ENCODE data around the gene MSL3B.

The MSL3B gene

DNA sequence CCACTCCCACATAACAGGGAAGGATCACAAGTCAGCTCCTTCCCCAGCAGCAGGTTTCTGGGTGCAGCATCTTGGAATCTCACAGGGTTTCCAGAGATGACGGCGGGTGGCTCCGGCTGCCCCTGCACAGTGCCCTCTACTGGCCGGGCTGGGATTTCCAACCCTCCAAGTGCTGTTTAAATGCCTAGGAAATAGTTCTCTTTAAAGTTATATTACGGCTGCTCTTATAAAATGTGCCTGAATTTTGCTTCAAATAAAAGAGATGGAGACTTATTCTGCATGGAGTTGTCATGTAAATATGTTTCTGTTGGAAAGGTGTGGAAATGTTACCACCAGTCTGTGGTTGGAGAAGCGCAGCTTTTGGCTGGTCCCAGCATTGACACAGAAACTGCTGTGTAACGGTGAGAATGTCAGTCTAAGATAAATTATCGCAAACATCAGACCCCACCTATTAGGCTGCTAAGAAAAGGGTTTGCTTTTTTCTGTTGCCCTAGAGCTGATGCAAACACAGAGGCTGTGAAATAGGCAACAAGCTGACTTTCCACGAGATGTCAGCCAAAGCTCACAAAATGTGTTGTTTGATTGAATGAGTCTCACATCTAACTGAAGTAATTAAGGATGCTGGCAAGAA, 10.6 kb downstream of the MSL3B start:
- TF ChIP-seq, protein P1, sequence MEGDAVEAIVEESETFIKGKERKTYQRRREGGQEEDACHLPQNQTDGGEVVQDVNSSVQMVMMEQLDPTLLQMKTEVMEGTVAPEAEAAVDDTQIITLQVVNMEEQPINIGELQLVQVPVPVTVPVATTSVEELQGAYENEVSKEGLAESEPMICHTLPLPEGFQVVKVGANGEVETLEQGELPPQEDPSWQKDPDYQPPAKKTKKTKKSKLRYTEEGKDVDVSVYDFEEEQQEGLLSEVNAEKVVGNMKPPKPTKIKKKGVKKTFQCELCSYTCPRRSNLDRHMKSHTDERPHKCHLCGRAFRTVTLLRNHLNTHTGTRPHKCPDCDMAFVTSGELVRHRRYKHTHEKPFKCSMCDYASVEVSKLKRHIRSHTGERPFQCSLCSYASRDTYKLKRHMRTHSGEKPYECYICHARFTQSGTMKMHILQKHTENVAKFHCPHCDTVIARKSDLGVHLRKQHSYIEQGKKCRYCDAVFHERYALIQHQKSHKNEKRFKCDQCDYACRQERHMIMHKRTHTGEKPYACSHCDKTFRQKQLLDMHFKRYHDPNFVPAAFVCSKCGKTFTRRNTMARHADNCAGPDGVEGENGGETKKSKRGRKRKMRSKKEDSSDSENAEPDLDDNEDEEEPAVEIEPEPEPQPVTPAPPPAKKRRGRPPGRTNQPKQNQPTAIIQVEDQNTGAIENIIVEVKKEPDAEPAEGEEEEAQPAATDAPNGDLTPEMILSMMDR (IDR thresholded peaks at IDR 0.05; ENCODE audit: borderline replicate concordance): peak; percentile 55
- H3K27ac ChIP-seq (replicated peaks): no peak overlapping the region

DNA sequence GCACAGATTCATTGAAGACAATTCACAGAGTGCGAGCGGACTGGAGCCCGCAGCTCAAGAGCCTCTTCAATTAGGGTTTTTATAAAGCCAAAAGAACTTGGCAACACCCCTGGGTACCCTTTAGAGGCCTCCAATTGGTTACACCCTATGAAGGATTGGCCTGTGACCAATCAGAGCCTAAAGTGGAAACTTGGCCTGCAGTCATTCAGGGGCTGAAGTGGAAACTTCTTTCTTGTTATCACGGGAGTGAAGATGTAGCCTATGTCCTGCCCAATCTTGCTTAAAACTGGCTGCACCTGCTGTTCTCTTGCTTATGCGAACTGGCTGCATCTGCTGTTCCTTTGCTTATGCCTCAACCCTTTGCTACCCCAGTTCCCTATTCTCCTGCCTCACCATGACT, 12.0 kb downstream of the MSL3B start:
- H3K4me1 ChIP-seq: peaks cover 17% of the 10 kb centered on the region
- intact Hi-C loops (cut with micrococcal nuclease): no loop called here
- no peak overlapping the region for H3K4me3 ChIP-seq
- no peaks in the 10 kb centered on the region for H3K36me3 ChIP-seq
- peaks cover 20% of the 10 kb centered on the region for H3K27me3 ChIP-seq (ENCODE audit: low read depth)
- H3K9me3 ChIP-seq (replicated peaks): no peaks in the 10 kb centered on the region
- no peak overlapping the region for H3K27ac ChIP-seq (replicated peaks)
- no peak for DNase-seq
- TF ChIP-seq, protein P1 (IDR thresholded peaks at IDR 0.05; ENCODE audit: borderline replicate concordance): no peak

More for the DNA sequence above, 10.6 kb downstream of the MSL3B start:
- intact Hi-C loops (cut with micrococcal nuclease): no loop called here
- Histone ChIP-seq H3K9me3 (replicated peaks) (no peaks in the 10 kb centered on the region), H3K4me1 (peaks cover 17% of the 10 kb centered on the region), H3K4me3 (no peak overlapping the region), H3K36me3 (no peaks in the 10 kb centered on the region), H3K27me3 (ENCODE audit: low read depth) (peaks cover 6% of the 10 kb centered on the region)
- no peak for DNase-seq

DNA sequence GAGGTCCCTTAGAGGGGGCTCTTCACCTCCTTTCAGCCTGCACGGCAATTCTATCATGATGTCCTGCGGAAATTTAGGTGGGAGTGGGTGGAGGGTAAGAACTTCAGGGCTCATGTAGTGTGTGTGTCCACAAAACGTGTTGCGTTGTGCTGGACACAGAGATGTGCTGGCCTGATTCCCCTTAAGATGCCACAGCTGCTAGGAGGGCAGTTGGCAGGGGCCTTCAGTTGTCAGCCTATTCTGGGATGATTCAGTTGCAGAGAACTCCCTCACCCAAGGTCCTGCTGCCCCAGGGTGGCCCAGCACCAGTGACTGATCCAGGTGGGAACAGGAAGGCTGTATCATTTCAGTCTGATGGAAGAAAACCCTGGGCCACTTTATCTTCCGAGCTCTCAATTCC, 12.8 kb downstream of the MSL3B start:
- DNase-seq: no peak
- Histone ChIP-seq H3K9me3 (replicated peaks) (no peaks in the 10 kb centered on the region), H3K27ac (replicated peaks) (no peak overlapping the region), H3K36me3 (no peaks in the 10 kb centered on the region), H3K4me3 (no peak overlapping the region), H3K4me1 (peaks cover 17% of the 10 kb centered on the region), H3K27me3 (ENCODE audit: low read depth) (peaks cover 28% of the 10 kb centered on the region)
- TF ChIP-seq, protein P1 (IDR thresholded peaks at IDR 0.05; ENCODE audit: borderline replicate concordance): no peak
- intact Hi-C loops (cut with micrococcal nuclease): no loop called here

DNA sequence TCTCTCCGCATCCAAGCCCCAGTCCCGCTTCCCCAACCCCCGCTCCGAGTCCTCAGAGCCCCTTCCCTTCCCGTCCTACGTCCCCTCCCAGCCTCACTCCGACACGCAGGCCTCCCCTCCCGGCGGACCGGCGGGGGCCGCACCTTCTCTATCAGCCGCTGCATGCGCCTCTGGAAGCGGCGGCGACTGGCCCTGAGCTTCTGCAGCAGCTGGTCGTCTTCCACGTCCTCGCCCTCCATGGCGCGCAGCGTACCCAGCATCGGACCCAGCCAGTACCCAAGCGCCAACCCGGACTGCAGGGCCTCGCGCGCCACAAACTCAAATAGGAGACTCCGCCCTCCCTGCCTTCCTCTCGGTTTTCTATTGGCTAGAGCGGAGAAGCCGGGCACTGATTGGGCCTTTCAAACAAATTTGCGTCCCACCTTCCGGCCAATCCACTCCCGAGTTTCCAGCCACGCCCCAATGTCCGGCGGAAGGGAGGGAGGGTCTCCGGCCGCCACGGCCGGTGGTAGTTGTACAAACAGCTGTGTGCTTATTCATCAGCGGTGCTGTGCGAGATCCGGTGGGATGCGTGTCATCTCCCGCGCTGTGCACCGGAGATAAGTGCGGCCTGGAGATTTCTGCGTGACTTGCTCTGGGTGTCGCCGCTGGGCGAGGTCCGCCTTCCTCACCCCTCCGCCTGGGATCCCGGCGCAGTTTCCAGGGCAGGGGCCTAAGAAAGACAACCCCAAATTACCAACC, 13.8 kb downstream of the MSL3B start, which contains the start of gene HJURP:
TSS of gene HJURP (minus strand) at position 295 of the 741 bp plus-strand sequence. CDS start at position 260, 35 bp downstream.
- intact Hi-C loops (cut with micrococcal nuclease): no loop called here
- peak within 1 kb of the TSS; percentile 63 for H3K27ac ChIP-seq (replicated peaks)
- peaks cover 17% of the 10 kb centered on the region for H3K4me1 ChIP-seq
- TF ChIP-seq, protein P1 (IDR thresholded peaks at IDR 0.05; ENCODE audit: borderline replicate concordance): no peak
- H3K27me3 ChIP-seq (ENCODE audit: low read depth): peaks cover 28% of the 10 kb centered on the region
- H3K4me3 ChIP-seq: peak within 1 kb of the TSS; percentile 77
- H3K9me3 ChIP-seq (replicated peaks): no peaks in the 10 kb centered on the region
- peak; percentile 90 for DNase-seq
- H3K36me3 ChIP-seq: no peaks in the 10 kb centered on the region

DNA sequence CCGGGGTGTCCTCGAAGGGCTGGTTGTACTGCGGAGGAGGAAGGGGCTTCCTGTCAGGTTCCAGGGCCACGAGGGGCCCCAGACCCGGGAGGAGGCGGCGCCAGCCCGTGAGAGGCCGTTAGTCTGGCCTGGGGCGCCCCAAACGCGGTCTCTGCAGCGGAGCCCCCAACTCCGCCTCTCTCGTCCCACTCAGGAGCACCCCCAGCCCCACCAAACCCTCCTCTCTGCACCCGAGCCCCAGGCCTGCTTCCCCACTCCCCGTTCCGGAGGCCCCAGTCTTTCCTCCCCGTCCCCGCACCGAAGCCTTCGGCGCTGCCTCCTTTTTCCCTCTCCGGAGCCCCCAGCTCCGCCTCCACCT, 14.3 kb downstream of the MSL3B start:
- TF ChIP-seq, protein P1 (IDR thresholded peaks at IDR 0.05; ENCODE audit: borderline replicate concordance): no peak
- no peak overlapping the region for H3K27ac ChIP-seq (replicated peaks)

More for the DNA sequence above, 14.3 kb downstream of the MSL3B start:
- intact Hi-C loops (cut with micrococcal nuclease): no loop called here
- Histone ChIP-seq H3K36me3 (no peaks in the 10 kb centered on the region), H3K9me3 (replicated peaks) (no peaks in the 10 kb centered on the region), H3K4me1 (peaks cover 17% of the 10 kb centered on the region), H3K4me3 (peak overlapping the region; percentile 77), H3K27me3 (ENCODE audit: low read depth) (peaks cover 32% of the 10 kb centered on the region)
- DNase-seq: no peak

Data from left ventricle myocardium inferior (tissue), 1 donor.